Measurements from ENCODE around the gene CABCOCO1. TPM values are rescaled to one million over a fixed set of nuclear protein-coding genes. Genes with fewer than 3 reads are reported as not detected.

Gene CABCOCO1
- total RNA-seq, 1 donor: 6.2 TPM

- DNase-seq (ENCODE audit: low read depth): peak; percentile 62
- TF ChIP-seq, protein P1, sequence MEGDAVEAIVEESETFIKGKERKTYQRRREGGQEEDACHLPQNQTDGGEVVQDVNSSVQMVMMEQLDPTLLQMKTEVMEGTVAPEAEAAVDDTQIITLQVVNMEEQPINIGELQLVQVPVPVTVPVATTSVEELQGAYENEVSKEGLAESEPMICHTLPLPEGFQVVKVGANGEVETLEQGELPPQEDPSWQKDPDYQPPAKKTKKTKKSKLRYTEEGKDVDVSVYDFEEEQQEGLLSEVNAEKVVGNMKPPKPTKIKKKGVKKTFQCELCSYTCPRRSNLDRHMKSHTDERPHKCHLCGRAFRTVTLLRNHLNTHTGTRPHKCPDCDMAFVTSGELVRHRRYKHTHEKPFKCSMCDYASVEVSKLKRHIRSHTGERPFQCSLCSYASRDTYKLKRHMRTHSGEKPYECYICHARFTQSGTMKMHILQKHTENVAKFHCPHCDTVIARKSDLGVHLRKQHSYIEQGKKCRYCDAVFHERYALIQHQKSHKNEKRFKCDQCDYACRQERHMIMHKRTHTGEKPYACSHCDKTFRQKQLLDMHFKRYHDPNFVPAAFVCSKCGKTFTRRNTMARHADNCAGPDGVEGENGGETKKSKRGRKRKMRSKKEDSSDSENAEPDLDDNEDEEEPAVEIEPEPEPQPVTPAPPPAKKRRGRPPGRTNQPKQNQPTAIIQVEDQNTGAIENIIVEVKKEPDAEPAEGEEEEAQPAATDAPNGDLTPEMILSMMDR (IDR thresholded peaks at IDR 0.05; ENCODE audit: insufficient read depth, low read length): no peak
- no peak overlapping the region for H3K4me3 ChIP-seq (ENCODE audit: low read depth, low read length)
These were observed 117.4 kb downstream of the CABCOCO1 start for GRCh38 chr10:61779950-61780659.

GRCh38 chr10:61780732-61781131 lies 118.0 kb downstream of the CABCOCO1 start:
- TF ChIP-seq, protein P1 (IDR thresholded peaks at IDR 0.05; ENCODE audit: insufficient read depth, low read length): no peak
- no peak overlapping the region for H3K4me3 ChIP-seq (ENCODE audit: low read depth, low read length)
- no peak for DNase-seq (ENCODE audit: low read depth)

DNA sequence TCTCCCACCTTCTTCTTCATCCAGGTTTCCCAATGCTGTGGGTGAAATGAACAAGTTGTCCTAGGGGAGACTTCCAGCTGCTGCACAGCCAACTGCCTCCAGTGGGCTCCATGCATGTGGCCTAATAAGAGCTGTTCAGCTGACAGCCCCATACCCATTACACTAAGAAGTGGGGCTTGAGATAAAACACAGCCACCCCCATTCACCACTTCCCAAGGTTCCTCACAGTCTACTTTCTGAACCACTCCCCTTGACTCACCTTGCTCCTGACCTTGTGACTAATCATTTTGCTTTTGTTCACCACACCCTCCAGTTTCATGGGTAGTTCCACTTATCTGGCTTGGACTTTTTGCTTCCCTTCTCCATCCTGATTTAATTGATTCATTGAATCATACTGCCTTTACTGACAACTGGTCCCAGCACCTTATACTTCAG lies 119.3 kb downstream of the CABCOCO1 start:
- TF ChIP-seq, protein P1 (IDR thresholded peaks at IDR 0.05; ENCODE audit: insufficient read depth, low read length): no peak
- H3K4me3 ChIP-seq (ENCODE audit: low read depth, low read length): no peak overlapping the region
- DNase-seq (ENCODE audit: low read depth): peak; percentile 39

- TF ChIP-seq, protein P1 (IDR thresholded peaks at IDR 0.05; ENCODE audit: insufficient read depth, low read length): no peak
- H3K4me3 ChIP-seq (ENCODE audit: low read depth, low read length): no peak overlapping the region
- DNase-seq (ENCODE audit: low read depth): no peak
These were observed 121.8 kb downstream of the CABCOCO1 start for GRCh38 chr10:61784354-61785133.

DNA sequence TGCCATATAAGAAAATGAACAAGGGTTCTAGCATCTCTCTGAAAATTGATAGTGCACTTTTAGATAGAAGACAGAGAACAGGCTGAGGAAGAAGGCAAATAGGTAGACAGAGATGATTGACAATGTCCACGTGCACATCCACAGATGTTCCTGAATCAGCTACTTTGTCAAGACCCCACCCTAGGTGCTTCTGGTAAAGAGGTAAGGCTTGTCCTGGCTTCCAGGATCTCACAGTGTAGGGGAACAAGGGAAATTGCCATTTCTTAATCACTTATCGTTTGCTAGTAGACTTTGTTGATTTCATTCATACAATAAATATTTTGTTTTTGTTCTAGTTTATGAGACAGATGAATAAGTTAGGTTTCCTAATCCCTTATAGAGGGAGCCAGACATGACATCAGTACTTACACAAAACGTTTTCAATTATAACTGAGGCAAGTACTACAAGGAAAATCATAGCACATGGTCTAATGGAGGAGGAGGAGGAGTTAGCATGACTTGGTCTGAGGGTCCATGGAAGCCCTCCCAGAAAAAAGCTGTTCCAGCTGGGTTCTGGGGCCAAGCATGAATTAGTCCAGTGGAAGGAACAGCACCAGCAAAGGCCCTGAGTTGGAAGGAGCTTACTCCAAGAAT lies 122.9 kb downstream of the CABCOCO1 start:
- no peak for DNase-seq (ENCODE audit: low read depth)
- TF ChIP-seq, protein P1 (IDR thresholded peaks at IDR 0.05; ENCODE audit: insufficient read depth, low read length): no peak
- H3K4me3 ChIP-seq (ENCODE audit: low read depth, low read length): no peak overlapping the region

DNA sequence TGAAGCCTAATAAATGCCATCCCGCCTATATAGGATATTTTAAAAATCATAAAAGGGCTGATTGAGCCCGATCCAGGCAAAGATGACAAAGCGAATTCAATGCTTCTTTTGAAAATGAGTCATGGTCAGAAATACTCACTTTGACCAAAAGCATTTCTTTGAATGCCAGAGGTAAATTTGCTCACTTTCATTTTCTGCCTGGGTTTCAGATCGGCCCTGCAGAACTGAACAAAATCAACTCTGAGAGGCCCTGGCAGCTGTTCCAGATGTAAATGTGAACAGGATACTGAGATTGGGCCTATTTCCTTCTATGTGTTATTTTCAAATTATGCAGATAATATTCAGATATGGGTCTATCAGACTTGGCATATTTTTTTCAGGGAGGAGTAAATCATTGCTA lies 124.0 kb downstream of the CABCOCO1 start:
- TF ChIP-seq, protein P1 (IDR thresholded peaks at IDR 0.05; ENCODE audit: insufficient read depth, low read length): no peak
- peak overlapping the region; percentile 4 for H3K4me3 ChIP-seq (ENCODE audit: low read depth, low read length)

More for the DNA sequence above, 124.0 kb downstream of the CABCOCO1 start:
- peak; percentile 91 for DNase-seq (ENCODE audit: low read depth)
